HG03175 (cell line): ENCODE results near the gene GATD1.

Experiments
- ATAC-seq: cut with Tn5 transposase; IDR thresholded peaks from one replicate; pipeline ENCODE4 v1.9.1; 2021; ENCODE audit warnings: mild to moderate bottlenecking, moderate library complexity; ENCODE audit not compliant: unreplicated experiment

GATD1 gene

DNA sequence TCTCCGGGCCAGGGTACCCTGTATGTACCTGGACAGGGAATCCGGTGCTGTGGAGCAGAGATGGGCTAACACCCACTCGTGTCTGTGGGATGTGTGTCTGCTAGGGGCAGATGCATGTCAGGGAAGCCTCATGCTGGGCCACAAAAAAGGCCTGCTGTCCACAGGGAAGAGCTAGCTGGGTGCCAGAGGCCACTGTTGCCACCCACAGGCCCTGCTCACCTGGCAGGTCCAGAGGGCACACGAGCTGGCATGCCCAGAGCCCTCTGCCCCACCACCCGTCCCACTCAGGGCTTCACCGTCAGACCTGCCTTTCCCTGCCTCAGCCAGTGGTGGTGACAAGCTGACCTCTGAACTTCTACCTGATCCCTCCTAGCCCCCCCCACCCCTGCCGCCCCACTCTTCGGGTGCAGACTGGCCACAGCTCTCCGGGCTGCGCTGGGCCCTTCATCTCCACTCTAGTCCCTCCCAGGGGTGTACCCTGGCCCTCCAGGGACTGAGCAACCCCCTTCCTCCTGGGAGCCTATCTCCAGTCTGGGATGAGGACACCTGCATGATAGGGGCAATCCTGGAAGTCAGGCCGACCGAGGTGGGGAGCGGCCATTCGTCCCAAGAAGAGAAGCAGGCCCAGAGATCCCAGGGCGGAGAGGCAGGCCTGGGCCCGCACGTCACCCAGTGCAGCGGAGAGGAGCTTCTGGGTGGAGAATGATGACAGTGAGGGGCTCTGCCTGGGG is 19.4 kb upstream of the GATD1 start:
- no peak for ATAC-seq

DNA sequence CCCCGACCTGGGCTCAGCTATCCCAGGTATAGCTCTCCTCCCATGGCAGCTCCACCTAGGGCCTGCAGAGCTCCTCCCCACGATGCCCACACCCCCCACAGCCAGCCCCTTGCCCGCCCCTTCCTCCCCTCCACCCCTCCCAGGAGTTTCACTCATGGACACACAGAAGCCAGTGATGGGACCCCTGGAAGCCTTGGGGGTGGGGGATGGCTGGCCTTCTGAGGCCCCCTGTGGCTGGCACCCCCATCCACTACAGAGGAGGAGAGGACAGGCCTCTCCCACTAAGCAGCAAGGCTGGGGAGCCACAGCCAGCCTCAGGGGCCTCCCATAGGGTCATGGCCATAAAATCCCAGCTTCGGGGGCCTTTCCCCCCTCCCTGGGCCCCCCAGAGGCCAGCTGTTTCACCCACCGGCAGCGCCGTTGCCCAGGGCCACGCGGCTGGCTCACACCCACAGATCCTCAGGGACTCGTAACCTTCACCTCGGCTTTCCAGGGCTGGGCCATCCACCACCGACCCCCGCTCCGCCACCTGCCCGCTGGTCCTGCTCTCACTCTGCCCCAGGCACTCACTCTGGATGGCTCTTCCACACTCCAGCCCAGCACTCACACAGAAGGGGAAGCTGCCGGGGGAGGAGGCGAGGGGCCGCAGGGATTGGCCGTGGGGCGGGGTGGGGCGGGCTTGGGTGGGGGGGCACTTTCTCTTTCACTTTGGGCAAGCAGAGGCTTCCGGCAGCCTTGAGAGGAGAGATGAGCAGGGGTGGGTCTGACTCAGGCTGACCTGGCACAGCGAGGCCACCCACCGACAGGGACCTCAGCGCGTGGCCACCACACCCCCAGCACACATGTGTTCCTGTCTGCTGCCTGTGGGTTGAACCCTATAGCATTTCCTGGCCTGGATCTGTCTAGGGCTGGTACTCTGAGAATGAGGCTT is 18.6 kb upstream of the GATD1 start:
- ATAC-seq: peak; percentile 28

DNA sequence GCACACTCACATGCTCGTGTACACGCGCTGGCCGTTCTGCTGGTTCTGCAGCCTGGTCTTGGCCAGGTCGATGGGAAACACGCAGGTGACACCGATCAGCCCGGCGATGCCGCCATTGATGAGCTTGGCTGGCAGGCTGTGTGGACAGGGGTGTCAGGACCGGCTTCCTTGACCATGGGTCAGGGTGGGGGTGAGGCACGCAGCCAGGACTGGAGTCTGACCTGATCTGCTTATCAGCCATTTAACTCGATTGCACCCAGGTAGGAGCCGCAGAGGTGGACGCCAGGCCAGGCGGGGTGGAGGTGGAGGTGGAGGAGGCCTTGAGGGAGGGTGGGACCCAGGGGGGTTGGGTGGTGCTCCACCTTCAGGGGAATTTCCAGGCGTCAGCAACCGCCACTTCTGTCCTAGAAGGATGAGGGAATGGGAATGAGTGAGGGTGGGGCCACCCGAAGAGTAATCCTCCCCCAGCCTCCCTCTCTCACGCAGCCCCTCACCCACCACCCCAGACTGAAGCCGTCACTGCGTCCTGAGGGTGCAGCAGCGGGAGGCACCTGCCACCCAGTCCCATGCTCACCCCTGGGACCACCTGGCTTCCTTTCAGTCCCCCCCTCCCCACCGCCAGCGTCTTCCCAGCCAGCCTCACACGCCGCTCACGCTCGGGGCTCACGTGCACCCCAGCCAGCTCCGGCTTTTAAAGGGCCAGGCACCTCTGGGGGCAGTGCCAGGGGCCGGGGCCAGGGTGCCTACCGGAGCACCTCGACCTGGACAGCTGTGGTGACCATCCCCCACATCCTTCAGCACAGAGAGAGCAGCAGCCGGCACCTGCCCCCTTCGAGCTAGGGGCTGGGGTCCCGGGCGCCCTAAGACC is 17.7 kb upstream of the GATD1 start:
- no peak for ATAC-seq

DNA sequence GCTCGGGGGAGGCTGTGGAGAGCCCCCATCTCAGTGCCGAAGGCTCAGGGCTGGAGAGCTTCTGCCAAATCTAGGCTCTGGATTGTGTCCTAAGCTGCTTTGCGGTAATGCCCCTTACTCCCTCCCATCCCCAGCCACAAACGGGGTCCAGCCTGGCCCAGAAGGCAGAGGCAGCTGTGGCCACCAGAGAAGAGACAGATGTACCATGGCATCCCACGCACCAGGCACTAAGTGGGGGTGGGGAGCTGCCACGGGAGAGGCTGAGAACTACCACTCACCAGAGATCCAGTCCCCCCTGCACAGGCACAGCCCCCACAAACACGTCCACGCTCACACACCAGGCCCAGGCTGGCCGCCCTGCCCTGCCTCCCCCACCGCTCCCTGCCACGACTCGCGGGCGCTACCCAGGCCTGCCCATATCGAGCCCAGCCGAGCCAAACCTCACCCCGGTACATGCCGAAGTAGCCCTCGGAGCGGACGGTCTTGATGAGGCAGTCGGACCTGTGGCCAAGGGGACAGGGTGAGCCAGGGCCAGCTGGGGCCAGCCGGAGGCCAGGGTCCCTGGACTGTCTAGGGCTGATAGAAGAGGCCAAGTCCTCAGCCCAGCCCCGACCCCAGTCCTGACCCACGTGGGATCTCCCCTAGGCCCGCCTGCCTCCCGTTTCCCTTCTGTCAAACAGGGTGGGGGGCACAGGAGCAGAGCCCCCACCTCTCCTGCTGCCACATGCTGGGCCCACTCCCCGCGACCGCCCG is 16.9 kb upstream of the GATD1 start:
- no peak for ATAC-seq

DNA sequence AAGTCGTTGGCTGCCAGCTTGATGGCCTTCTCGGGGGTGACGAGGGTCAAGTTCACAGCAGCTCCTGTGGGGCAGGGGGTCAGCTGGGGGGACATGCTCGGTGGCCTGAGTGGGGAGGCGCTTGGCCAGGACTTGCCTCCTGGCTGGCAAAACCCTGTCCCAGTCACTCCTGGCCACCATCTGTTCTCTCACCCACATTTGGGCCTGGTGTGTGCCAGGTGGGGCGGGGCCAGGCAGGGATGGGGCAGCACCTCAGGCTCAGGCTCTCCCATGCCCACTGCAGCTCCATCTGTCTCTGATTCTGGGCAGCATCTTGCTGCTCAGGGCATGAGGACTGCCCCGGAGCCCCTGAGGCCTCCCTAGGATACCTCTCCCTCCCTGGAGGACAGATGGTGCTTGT is 16.3 kb upstream of the GATD1 start:
- no peak for ATAC-seq

DNA sequence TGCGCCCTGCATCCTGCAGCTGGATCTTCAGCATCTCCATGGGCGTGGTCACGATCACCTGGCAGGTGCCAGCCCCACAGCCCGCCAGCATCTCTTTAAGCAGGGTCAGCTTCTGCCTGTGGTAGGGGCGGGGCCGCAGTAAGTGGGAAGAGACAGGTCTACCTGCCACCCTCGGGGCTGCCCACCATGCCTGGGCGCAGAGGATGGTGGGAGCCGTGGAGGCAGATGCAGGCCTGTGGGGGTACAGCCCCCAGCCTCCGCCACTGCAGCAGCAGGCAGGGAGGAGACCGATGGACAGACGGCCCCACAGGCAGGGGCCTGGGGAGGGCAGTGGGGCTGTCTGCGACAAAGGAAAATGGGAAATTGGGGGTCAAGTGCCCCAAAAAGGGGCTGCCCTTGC is 15.6 kb upstream of the GATD1 start:
- ATAC-seq: no peak

DNA sequence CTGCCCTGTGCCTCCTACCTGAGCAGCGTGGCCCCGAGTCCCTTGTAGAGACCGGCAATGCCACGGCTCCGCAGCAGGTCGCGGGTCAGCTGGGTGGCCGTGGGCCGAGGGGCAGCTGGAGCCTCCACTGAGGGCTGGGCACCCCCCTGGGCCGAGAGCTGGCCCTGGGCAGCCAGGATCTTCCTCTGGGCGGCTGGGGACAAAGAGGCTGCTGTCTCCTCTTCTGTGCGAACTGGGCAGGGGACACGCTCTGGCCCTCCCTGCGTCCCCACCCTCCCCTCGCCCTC is 15.2 kb upstream of the GATD1 start:
- no peak for ATAC-seq

DNA sequence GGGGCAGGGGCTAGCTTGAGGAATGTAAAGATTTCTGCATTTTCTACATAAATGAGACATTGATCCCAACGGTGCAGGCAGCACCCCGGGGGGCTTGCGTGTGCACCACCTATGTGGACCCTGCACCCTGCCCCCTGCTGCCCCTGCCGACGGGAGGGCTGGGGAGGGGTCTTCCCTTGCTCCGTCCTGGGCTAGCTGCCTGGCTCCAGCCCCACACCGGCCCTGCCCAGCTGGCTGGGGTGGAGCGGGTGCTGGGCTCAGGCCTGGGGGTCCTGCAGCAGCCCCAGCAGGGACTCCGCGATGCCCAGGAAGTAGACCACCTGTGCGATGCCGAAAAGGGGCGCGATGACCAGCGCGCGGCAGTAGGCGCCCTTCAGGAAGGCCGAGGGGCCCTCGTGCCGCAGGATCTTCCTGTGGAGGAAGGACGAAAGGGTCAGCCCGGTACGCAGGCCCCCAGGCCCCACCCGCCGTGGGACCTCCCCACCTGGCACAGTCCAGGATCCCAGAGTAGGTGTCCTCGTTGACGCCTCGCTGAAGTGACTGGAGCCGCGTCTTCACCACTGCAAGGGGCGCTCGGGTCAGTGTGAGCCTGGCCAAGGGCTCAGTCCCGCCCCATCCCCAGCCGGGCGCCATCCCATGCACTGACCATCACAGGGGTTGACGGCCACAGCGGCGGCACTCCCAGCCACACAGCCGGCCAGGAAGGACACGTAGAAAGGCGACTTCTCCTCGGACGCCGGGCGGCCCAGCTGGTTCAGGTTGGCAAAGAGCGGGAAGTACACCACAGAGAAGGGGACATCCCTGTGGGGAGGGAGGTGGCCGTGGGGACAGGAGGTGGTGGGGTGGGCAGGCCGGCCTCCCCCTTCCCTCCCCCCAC is 14.6 kb upstream of the GATD1 start:
- no peak for ATAC-seq

DNA sequence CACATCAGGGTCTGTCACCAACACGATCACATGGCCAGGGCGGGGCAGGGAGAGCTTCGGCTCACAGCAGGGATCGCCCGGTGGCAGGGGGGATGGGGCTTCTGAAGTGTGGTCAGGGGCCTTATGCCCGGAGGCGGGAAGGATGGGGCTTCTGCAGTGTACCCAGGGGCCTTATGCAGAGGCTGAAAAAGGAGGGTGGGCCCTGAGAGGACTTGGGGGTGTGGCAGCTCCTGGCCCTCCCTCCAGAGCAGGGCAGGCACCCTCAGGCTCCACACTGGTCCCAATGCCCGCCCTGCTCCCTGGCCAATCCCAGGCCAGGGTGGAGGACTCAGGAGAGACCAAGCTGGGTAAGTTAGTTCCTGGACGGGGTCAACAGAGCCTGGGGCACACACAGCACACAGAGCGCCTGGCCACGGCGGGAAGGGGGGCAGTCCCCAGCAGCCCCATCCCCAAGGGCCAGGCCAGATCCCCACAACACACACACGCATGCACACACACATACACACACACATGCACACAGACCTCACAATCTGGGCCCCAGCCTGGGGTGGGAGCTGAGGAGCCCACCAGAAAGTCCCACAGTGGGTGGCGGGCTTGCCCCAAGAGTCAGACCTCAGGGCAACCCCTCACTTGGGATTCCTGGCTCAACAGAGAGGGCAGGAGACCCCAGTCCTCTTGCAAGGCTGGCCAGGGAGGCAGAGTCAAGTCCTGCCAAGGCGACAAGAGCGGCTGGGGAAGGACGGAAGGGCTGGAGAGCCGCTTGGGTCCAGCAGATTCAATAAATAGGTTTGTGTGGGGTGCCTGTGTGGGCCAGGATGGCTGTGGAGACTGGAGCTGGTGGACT is 13.7 kb upstream of the GATD1 start:
- no peak for ATAC-seq

DNA sequence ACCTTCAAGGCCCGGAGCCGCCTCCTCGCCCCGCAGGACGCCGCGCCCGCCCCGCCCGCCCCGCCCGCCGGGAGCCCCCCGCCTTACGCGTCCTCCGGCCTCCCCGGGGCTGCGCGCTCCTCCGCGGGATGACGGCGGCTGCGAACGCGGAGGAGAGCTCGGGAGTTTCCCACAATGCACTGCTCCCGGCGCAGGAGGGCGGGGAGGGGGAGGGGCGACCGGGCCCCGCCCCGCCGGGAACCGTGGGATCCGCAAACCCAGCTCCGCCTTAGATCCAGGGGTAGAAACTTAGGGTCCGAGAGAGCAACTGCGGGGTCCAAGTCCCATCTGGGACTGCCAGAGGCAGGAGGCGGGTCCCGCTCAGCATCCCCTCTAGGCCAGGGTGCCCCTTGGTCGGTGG is 12.7 kb upstream of the GATD1 start, which contains the start of gene CEND1:
Gene CEND1, minus strand, starts transcription at position 148 of the 400 bp plus-strand sequence. CDS start 1,514 bp downstream, outside the sequence.
- ATAC-seq: no peak

DNA sequence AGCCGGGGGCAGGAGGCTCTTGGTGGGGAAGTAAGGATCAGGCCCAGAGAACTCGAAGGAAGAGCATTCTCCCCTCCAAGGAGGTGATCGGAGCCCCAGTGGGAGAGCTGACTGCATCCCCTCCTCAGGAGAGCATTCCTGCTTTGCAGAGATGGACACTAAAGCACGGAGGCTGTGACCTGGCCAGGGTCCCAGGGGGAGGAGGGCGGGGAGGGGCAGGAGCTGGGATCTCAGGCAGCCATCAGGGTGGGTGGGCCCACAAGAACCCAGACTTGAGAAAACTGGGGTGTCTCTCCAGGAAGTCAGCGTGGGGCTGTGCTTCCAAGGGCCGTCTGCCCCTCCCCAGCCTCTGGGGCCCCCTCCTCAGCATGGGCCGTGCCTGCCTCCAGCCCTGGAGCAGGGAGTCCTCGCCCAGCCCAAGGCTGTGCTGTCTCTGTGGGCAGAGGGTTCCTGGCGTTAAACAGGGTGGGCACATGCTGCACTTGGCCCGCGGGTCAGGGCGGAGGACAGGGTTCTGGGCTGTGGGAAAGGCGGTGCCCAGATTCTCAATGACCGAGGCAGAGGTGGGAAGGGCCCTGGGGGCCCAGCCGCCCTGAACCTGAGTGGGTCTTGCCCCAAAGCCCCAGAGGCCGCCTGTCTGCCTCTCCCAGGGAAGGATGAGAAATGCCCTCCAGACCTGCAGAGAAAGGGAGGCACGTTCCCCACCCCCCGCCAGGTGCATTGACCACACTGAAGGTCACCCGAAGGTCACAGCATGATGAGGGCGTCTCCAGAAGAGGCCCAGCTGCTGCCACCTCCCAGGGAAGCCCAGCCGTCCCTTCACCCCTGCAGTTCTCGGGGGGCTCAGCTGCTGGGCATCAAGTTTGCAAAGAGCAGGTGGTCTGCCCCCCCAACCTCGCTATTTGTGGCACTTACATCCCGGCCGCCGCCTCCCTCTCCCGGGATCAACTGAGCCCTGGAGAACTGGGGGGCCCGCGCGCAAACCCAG is 12.0 kb upstream of the GATD1 start:
- ATAC-seq: no peak

DNA sequence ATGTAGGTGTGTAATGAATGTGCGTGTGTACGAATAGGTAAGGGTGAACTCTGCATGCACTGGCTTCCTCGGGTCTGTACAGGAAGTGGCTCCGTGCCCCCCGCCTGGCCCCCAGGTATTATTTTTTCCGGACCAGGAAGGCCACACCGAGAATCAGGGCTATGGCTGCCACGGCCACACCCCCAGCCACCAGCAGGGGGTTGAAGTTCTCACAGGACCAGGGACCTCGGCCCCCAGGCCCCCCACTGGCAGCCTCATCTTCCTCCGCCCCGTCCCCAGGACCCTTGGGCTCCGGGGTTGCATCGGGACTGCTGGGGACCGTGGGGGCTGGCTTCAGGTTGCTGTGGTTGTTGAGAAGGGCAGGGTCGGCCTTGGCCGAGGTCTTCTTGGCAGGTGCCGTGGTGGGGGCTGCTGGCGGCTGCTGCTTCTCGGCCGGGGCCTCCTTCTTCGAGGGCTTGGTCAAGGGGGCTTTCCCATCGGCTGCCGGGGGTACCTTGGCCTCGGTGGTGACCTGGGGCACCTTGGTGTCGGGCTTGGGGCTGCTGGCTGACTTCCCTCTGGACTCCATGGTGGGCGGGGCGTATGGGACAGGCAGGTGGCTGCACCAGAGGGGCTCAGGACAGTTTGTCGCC is 10.8 kb upstream of the GATD1 start:
- ATAC-seq: no peak

DNA sequence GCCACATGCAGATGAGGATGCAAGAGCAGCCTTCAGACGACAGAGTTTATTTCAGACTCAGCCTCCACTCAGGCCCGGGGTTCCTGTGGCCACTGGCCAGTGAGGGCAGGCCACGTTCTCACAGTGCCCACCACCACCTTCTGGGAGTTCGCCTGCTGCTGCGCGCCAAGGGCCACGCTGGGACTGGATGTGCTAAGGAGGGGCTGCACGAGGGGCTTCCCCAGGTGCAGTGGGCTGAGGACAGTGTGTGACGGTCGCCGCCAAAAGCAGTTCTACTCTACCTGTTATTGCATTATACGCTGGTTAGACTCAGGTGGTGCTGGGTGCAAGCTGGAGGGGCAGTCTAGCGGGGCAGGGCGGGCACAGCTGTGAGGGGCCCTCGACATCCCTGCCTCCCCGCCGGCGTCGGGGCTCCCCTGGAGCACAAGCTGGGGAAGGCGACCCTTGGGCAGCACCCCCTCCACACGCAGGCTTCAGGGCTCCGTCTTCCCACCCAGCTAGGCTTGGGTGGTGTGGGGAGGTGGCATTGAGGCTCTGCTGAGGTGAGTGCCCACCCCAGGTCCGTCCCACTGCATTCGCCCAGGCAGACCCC is 9.9 kb upstream of the GATD1 start:
- no peak for ATAC-seq

DNA sequence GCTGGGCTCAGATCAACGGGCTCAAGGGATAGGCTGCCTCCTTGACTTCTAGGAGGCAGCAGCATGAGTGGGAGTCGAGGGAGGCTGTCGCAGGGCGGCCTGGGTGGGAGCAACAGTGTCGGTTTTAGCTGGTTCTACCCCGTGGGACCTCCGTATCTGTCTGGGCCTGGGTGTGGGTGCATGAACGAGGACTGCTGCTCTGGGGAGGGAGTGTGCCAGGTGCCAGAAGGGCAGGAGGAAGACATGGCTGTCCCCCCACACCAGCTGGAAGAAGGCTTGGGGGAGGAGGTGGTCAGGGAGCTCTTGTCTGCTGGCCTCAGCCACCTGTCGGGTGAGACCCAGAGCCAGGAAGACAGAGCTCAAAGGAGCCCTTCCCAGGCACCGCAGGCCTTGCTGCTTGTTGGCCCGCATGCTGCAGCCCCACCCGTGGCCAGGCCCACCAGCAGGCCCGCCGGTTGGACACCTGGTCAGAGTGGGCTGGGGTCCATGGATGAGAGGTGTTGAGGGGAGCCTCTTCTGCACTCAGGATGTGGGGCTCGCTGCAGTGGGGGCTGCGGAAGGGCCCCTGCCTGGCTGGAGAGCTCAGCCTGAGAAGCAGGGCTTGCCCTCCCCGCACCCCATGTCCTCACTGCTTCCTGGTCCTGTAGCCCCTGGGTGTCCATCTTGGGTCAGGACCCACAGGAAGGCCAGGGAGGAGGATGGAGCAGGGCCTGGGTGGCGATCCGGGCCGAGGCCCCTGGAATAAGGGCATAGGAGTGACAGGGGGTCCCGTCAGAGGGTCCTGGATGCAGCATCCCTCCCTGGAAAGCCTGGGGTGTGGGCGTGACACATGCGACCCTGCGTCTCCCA is 9.2 kb upstream of the GATD1 start:
- no peak for ATAC-seq

DNA sequence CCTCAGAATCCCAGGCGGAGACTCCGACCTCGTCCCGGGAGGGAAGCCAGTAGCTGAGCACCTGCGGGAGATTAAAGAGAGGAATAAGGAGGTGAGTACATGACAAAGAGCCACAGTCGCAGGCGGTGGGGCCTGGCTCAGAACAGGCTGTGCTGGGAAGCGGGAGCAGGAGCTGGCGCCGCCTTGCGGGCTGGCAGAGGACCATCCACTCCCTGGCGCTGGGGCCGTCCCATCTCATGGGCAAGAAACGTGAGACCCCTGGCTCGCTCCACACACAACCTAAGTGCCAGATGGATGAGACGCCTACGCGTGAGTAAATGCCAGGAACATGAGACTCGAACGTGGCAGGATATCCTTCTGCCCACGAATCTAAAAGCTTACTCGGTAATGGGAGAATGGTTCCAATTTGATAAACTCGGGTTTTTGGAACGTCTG is 6.3 kb upstream of the GATD1 start:
- no peak for ATAC-seq
